SK-N-SH (cell line): ENCODE data around the gene KMT2A. TPM values are rescaled to one million over a fixed set of nuclear protein-coding genes. Genes with fewer than 3 reads are reported as not detected.

Experiments
- CTCF ChIA-PET: fragments of 300-600, 350-600 bp; formaldehyde crosslinking; extraction: SDS; loops from one replicate; lab custom pipeline; 2021; lab: Yijun Ruan, JAX
- POLR2A ChIA-PET: fragments of 350-600 bp; sonication (Branson Sonifier 250); formaldehyde crosslinking; extraction: SDS; loops from one replicate; lab custom pipeline; 2020; ENCODE audit warnings: antibody characterized with exemption, inconsistent platforms; lab: Yijun Ruan, JAX
- DNase-seq: peaks from one replicate; pipeline ENCODE4 v3.0.0; 2012
- H2AFZ ChIP-seq: fragments of 200-600 bp; sonication (generic); 2 replicates; pipeline ENCODE4 v1.8.1; 2016; ENCODE audit warnings: antibody characterized with exemption, mild to moderate bottlenecking, low read depth
- H3F3A ChIP-seq: fragments of 200-600 bp; sonication (generic); replicated peaks from 2 replicates; pipeline ENCODE3; 2016; ENCODE audit warnings: antibody characterized with exemption, mild to moderate bottlenecking; ENCODE audit not compliant: insufficient read depth
- H3K27ac ChIP-seq, 2 experiments: fragments of 200-500 bp in 1 of 2; fragments of 200-600 bp in 1 of 2; sonication (Bioruptor generic) in 1 of 2; sonication (generic), shearing (Covaris generic) in 1 of 2; 2 replicates each; pipeline versions ENCODE4 v1.5.1 to v1.6.1; 2014 to 2016; ENCODE audit warnings: low read depth in 2 of 2, inconsistent platforms in 1 of 2, low read length in 1 of 2, mild to moderate bottlenecking in 1 of 2, mixed read lengths in 1 of 2
- H3K27me3 ChIP-seq: fragments of 200-600 bp; sonication (generic), shearing (Covaris generic); 2 replicates; pipeline ENCODE4 v1.6.1; 2016; ENCODE audit warnings: mixed run types; ENCODE audit not compliant: insufficient read depth
- H3K36me3 ChIP-seq, 2 experiments: fragments of 200-500 bp in 1 of 2; fragments of 200-600 bp in 1 of 2; sonication (Bioruptor generic) in 1 of 2; sonication (generic) in 1 of 2; replicated peaks in 1 of 2; 2 replicates each; pipeline versions ENCODE3 to v1.5.1; 2014 to 2016; ENCODE audit warnings: low read length in 1 of 2, mild to moderate bottlenecking in 1 of 2; ENCODE audit not compliant: insufficient read depth in 2 of 2, control insufficient read depth in 1 of 2
- H3K4me1 ChIP-seq, 2 experiments: fragments of 200-500 bp in 1 of 2; fragments of 200-600 bp in 1 of 2; sonication (Bioruptor generic) in 1 of 2; sonication (generic), shearing (Covaris generic) in 1 of 2; 2 replicates each; pipeline versions ENCODE4 v1.5.1 to v1.6.1; 2014 to 2016; ENCODE audit warnings: low read depth in 1 of 2, low read length in 1 of 2, mixed run types in 1 of 2; ENCODE audit not compliant: insufficient read depth in 2 of 2, control insufficient read depth in 1 of 2
- H3K4me2 ChIP-seq: fragments of 200-600 bp; sonication (generic), shearing (Covaris generic); 2 replicates; pipeline ENCODE4 v1.6.1; 2017; ENCODE audit warnings: mixed run types
- H3K4me3 ChIP-seq, 2 experiments: fragments of 200-500 bp in 1 of 2; fragments of 200-600 bp in 1 of 2; sonication (Bioruptor generic) in 1 of 2; sonication (generic), shearing (Covaris generic) in 1 of 2; 2 replicates each; pipeline versions ENCODE4 v1.5.1 to v1.8.1; 2014 to 2016; ENCODE audit warnings: low read depth in 2 of 2, inconsistent platforms in 1 of 2, low read length in 1 of 2, mild to moderate bottlenecking in 1 of 2, mixed read lengths in 1 of 2, moderate library complexity in 1 of 2
- H3K79me2 ChIP-seq: fragments of 200-600 bp; sonication (generic); 2 replicates; pipeline ENCODE4 v1.8.1; 2017; ENCODE audit warnings: mild to moderate bottlenecking; ENCODE audit not compliant: insufficient read depth
- H3K9ac ChIP-seq: fragments of 200-600 bp; sonication (generic); 2 replicates; pipeline ENCODE4 v1.6.1; 2017; ENCODE audit warnings: mixed run types
- H3K9me2 ChIP-seq: fragments of 200-600 bp; sonication (generic); 2 replicates; pipeline ENCODE4 v1.6.1; 2017; ENCODE audit warnings: mixed run types
- H3K9me3 ChIP-seq: fragments of 200-600 bp; sonication (generic); 2 replicates; pipeline ENCODE4 v1.6.1; 2017; ENCODE audit warnings: mixed run types, mild to moderate bottlenecking, moderate library complexity
- H4K20me1 ChIP-seq: fragments of 200-600 bp; sonication (generic); 2 replicates; pipeline ENCODE4 v1.6.1; 2017; ENCODE audit warnings: mild to moderate bottlenecking, mixed run types; ENCODE audit not compliant: insufficient read depth
- CHD2 ChIP-seq: fragments of 150-350 bp; IDR thresholded peaks from 2 replicates; pipeline ENCODE4 v1.6.1; 2018; ENCODE audit warnings: low read length; ENCODE audit not compliant: partially characterized antibody
- EP300 ChIP-seq, 2 experiments: IDR thresholded peaks; 2 replicates each; pipeline versions ENCODE4 v1.4.0 to v1.6.1; 2012; ENCODE audit warnings: borderline replicate concordance in 1 of 2, low read depth in 1 of 2, low read length in 1 of 2
- FOXJ3 ChIP-seq: sonication (generic); formaldehyde crosslinking; IDR thresholded peaks from 2 replicates; pipeline ENCODE4 v1.5.1; 2020; ENCODE audit warnings: mild to moderate bottlenecking, missing genetic modification reagents
- FOXM1 ChIP-seq: IDR thresholded peaks from 2 replicates; pipeline ENCODE4 v1.4.0; 2012; ENCODE audit warnings: low read depth, mild to moderate bottlenecking
- JUND ChIP-seq: IDR thresholded peaks from 2 replicates; pipeline ENCODE4 v1.4.0; 2012
- MEF2A ChIP-seq: IDR thresholded peaks from 2 replicates; pipeline ENCODE4 v1.4.0; 2012; ENCODE audit warnings: low read depth, borderline replicate concordance
- MXI1 ChIP-seq: IDR thresholded peaks from 2 replicates; pipeline ENCODE4 v1.6.1; 2012; ENCODE audit warnings: mild to moderate bottlenecking, low read depth, low read length, improper control_type of control experiment
- NFIC ChIP-seq: IDR thresholded peaks from 2 replicates; pipeline ENCODE4 v1.4.0; 2012; ENCODE audit warnings: borderline replicate concordance
- POLR2AphosphoS5 ChIP-seq: IDR thresholded peaks from 2 replicates; pipeline ENCODE4 v1.6.1; 2012; ENCODE audit warnings: low read depth, low read length
- RAD21 ChIP-seq: IDR thresholded peaks from 2 replicates; pipeline ENCODE4 v1.6.1; 2012; ENCODE audit warnings: mild to moderate bottlenecking, low read length
- RCOR1 ChIP-seq: fragments of 150-350 bp; IDR thresholded peaks from 2 replicates; pipeline ENCODE4 v1.6.1; 2017; ENCODE audit warnings: antibody characterized with exemption, low read length
- TAF1 ChIP-seq: IDR thresholded peaks from 2 replicates; pipeline ENCODE4 v1.6.1; 2012; ENCODE audit warnings: low read depth, mild to moderate bottlenecking, low read length, moderate library complexity, borderline replicate concordance
- TCF12 ChIP-seq: IDR thresholded peaks from 2 replicates; pipeline ENCODE4 v1.4.0; 2012
- TEAD4 ChIP-seq: IDR thresholded peaks from 2 replicates; pipeline ENCODE4 v1.4.0; 2012; ENCODE audit warnings: mild to moderate bottlenecking, borderline replicate concordance; ENCODE audit not compliant: insufficient read depth
- WGBS: methylation state at CpG from one replicate; pipeline ENCODE4 v1.1.6; 2017; ENCODE audit warnings: low lambda C conversion rate; 5-methylcytosine and 5-hydroxymethylcytosine counted together
- polyA plus RNA-seq, 3 experiments: library from polyadenylated mRNA; depleted of rRNA; stranded (reverse); fragments of >200 nt; gene quantifications; 2 replicates each; pipeline ENCODE4 v1.2.3, GENCODE V29; 2012
- TF ChIP-seq, protein P1 (sequence below): fragments of 150-350 bp; IDR thresholded peaks from 2 replicates; pipeline ENCODE4 v1.6.1; 2017; ENCODE audit warnings: antibody characterized with exemption, low read length, low read depth, borderline replicate concordance
- TF ChIP-seq, protein P2 (sequence below): IDR thresholded peaks from 2 replicates; pipeline ENCODE4 v1.6.1; 2012; ENCODE audit warnings: mild to moderate bottlenecking, low read depth, low read length, moderate library complexity
- TF ChIP-seq, protein P3 (sequence below): fragments of 150-350 bp; IDR thresholded peaks from 2 replicates; pipeline ENCODE4 v1.6.1; 2016; ENCODE audit warnings: mild to moderate bottlenecking, low read depth, low read length
- TF ChIP-seq, protein P4 (sequence below): IDR thresholded peaks from 2 replicates; pipeline ENCODE4; 2012
- TF ChIP-seq, protein P5 (sequence below): IDR thresholded peaks from 2 replicates; pipeline ENCODE4 v1.4.0; 2012; ENCODE audit warnings: low read depth, borderline replicate concordance

Gene KMT2A
- polyA plus RNA-seq, 1 of the 3 experiments (the other 2 are of a cell fraction) = 15.7 TPM

DNA sequence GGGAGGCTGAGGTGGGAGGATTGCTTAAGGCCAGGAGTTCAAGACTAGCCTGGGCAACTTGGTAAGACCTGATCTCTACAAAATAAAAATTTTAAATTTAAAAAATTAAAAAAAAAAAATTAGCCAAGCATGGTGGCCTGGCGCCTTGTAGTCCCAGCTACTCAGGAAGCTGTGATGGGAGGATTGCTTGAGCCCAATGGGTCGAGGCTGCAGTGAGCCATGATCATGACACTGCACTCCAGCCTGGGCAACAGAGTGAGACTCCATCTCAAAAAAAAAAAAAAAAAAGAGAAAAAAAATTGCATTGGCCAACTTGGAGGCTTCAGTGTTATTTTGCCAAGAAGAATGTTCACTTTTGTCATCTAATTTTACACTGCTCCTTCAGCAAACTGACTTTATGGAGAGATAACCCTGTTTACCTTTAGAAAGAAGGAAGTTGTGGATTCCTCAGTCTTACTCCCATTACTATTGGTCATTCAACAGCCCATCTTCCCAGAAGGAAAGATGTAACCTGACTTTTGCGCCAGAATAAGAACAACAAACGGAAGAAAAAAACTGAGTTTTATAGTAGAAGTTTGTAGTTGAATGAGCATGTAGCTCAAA, 13.1 kb downstream of the KMT2A start:
- Histone ChIP-seq H2AFZ (no peak overlapping the region), H3K27me3 (no peaks in the 10 kb centered on the region), H3K79me2 (peaks cover 99% of the 10 kb centered on the region), H3K9ac (no peak overlapping the region), H3K4me2 (no peak overlapping the region), H3K36me3 (peaks cover 10 to 23% of the 10 kb centered on the region in 2 experiments), H3K4me1 (peaks cover 0 to 11% of the 10 kb centered on the region in 2 experiments; a peak in 1 of 4 replicates), H3K27ac (no peak overlapping the region), H3K4me3 (no peak overlapping the region), H3K9me3 (no peaks in the 10 kb centered on the region), H3F3A (peaks cover 21% of the 10 kb centered on the region)
- DNase-seq = no peak
- CTCF ChIA-PET = no interaction called here
- POLR2A ChIA-PET = no interaction called here
- TF ChIP-seq, protein P1, sequence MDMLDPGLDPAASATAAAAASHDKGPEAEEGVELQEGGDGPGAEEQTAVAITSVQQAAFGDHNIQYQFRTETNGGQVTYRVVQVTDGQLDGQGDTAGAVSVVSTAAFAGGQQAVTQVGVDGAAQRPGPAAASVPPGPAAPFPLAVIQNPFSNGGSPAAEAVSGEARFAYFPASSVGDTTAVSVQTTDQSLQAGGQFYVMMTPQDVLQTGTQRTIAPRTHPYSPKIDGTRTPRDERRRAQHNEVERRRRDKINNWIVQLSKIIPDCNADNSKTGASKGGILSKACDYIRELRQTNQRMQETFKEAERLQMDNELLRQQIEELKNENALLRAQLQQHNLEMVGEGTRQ = no peak
- TF ChIP-seq, all 33 proteins: peak for 0
- H4K20me1 ChIP-seq = peaks cover 91% of the 10 kb centered on the region
- 81% methylated on average over 4 of the region's 4 CpGs for WGBS
- no peaks in the 10 kb centered on the region for H3K9me2 ChIP-seq

DNA sequence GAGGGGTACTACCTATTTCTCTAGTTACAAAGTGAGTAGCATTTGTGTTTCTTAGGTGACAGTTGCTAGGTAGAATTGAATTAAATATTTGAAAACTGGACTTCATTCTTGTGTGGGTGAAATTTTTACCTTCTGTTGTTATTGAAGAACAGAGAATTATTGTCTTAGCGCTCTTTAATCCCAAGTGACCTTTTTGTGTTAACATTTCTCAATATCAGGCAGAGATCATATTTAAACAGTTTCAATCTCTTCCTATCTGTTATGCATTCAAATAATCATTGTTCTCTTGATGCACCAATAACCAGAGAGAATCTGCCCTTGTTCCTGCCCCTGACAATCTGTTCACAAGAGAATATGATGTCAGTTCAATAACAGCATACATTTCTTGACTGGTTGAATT, 14.2 kb downstream of the KMT2A start:
- POLR2A ChIA-PET = no interaction called here
- Histone ChIP-seq H3K36me3 (peaks cover 7 to 22% of the 10 kb centered on the region in 2 experiments), H3K27me3 (no peaks in the 10 kb centered on the region), H3K27ac (no peak overlapping the region), H2AFZ (no peak overlapping the region), H4K20me1 (peaks cover 89% of the 10 kb centered on the region), H3K79me2 (peaks cover 99% of the 10 kb centered on the region), H3K4me3 (no peak overlapping the region), H3K9me2 (no peaks in the 10 kb centered on the region), H3F3A (peaks cover 21% of the 10 kb centered on the region), H3K4me2 (no peak overlapping the region), H3K9ac (no peak overlapping the region), H3K4me1 (peaks cover 0 to 11% of the 10 kb centered on the region in 2 experiments; a peak in 1 of 4 replicates), H3K9me3 (no peaks in the 10 kb centered on the region)
- CTCF ChIA-PET = no interaction called here
- TF ChIP-seq CHD2 = no peak
- TF ChIP-seq, protein P2, sequence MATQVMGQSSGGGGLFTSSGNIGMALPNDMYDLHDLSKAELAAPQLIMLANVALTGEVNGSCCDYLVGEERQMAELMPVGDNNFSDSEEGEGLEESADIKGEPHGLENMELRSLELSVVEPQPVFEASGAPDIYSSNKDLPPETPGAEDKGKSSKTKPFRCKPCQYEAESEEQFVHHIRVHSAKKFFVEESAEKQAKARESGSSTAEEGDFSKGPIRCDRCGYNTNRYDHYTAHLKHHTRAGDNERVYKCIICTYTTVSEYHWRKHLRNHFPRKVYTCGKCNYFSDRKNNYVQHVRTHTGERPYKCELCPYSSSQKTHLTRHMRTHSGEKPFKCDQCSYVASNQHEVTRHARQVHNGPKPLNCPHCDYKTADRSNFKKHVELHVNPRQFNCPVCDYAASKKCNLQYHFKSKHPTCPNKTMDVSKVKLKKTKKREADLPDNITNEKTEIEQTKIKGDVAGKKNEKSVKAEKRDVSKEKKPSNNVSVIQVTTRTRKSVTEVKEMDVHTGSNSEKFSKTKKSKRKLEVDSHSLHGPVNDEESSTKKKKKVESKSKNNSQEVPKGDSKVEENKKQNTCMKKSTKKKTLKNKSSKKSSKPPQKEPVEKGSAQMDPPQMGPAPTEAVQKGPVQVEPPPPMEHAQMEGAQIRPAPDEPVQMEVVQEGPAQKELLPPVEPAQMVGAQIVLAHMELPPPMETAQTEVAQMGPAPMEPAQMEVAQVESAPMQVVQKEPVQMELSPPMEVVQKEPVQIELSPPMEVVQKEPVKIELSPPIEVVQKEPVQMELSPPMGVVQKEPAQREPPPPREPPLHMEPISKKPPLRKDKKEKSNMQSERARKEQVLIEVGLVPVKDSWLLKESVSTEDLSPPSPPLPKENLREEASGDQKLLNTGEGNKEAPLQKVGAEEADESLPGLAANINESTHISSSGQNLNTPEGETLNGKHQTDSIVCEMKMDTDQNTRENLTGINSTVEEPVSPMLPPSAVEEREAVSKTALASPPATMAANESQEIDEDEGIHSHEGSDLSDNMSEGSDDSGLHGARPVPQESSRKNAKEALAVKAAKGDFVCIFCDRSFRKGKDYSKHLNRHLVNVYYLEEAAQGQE = no peak
- TF ChIP-seq, protein P3, sequence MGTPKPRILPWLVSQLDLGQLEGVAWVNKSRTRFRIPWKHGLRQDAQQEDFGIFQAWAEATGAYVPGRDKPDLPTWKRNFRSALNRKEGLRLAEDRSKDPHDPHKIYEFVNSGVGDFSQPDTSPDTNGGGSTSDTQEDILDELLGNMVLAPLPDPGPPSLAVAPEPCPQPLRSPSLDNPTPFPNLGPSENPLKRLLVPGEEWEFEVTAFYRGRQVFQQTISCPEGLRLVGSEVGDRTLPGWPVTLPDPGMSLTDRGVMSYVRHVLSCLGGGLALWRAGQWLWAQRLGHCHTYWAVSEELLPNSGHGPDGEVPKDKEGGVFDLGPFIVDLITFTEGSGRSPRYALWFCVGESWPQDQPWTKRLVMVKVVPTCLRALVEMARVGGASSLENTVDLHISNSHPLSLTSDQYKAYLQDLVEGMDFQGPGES = no peak
- TF ChIP-seq NFIC = no peak
- TF ChIP-seq FOXM1 = no peak
- TF ChIP-seq RAD21 = no peak
- no peak for TF ChIP-seq MEF2A
- no peak for TF ChIP-seq JUND
- TF ChIP-seq TEAD4 = no peak
- TF ChIP-seq, protein P4, sequence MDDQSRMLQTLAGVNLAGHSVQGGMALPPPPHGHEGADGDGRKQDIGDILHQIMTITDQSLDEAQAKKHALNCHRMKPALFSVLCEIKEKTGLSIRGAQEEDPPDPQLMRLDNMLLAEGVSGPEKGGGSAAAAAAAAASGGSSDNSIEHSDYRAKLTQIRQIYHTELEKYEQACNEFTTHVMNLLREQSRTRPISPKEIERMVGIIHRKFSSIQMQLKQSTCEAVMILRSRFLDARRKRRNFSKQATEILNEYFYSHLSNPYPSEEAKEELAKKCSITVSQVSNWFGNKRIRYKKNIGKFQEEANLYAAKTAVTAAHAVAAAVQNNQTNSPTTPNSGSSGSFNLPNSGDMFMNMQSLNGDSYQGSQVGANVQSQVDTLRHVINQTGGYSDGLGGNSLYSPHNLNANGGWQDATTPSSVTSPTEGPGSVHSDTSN = no peak
- TF ChIP-seq, protein P5, sequence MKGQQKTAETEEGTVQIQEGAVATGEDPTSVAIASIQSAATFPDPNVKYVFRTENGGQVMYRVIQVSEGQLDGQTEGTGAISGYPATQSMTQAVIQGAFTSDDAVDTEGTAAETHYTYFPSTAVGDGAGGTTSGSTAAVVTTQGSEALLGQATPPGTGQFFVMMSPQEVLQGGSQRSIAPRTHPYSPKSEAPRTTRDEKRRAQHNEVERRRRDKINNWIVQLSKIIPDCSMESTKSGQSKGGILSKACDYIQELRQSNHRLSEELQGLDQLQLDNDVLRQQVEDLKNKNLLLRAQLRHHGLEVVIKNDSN = no peak
- no peak for TF ChIP-seq TCF12
- TF ChIP-seq TAF1 = no peak
- TF ChIP-seq POLR2AphosphoS5 = no peak
- TF ChIP-seq, protein P1 = no peak
- TF ChIP-seq EP300 (IDR thresholded peaks at IDR 0.05; ENCODE audit: borderline replicate concordance in 1 of 2, low read depth in 1 of 2, low read length in 1 of 2) = no peak
- TF ChIP-seq MXI1 = no peak
- TF ChIP-seq RCOR1 = no peak
- TF ChIP-seq FOXJ3 = no peak
- no peak for DNase-seq
- WGBS = 100% methylated on average over 1 of the region's 1 CpG
